GM19372 (cell line): ENCODE data around the gene ADGRD1.

ENCODE experiments used
- ATAC-seq: cut with Tn5 transposase; IDR thresholded peaks from one replicate; pipeline ENCODE4 v1.9.1; 2021; ENCODE audit warnings: mild to moderate bottlenecking, low read depth, moderate library complexity; ENCODE audit not compliant: unreplicated experiment

ADGRD1 gene

DNA sequence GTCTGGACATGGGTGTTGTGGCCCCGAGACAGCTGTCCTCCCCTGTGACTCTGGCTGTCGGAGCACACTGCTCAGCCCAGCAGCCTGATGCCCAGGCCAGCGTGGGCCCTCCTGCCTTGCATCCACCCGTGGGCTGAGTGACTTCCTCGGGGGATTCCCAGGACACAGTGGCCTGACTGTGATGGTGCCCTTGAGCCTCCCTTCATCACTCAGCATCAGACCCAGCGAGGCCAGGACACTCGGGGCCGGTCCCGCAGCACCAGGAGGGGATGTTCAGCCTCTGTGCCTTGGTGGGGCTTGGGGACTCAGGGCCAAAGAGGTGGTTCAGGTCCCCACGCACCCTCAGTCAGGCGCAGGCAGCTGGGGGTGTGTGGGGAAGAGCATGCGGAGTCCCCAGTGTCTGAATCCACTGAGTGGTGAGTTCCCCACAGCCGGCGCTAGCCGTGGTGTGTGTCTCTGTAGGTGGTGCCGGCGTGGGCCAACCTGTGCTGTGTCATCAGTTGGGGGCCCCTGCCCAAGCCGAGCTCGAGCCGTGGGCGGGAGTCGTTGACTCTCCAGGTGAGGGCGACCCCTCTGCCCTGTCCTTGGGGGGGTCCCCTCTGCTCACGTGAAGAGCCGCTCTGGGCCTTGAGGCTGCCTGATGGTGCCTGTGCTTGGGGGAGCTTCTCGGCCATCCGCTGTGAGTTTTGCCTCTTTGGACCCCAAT lies 185.8 kb downstream of the ADGRD1 start:
- no peak for ATAC-seq

DNA sequence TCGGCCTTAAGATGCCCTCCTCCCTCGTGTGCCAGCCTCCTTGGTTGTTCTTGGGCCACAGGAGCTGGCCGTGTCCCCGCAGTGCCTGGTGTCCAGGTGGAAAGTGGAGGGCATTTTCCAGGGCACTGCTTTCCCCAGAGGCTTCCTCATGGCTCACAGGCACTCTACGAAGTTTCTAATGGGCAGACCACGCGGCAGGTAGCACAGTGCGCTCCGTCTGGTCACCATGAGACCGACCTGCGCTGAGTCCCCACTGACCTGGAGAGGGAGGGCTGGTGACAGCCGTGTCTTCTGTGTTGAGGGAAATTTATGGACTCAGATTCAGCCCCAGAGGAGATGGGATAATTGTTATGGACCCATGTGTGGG lies 186.3 kb downstream of the ADGRD1 start:
- ATAC-seq = no peak

DNA sequence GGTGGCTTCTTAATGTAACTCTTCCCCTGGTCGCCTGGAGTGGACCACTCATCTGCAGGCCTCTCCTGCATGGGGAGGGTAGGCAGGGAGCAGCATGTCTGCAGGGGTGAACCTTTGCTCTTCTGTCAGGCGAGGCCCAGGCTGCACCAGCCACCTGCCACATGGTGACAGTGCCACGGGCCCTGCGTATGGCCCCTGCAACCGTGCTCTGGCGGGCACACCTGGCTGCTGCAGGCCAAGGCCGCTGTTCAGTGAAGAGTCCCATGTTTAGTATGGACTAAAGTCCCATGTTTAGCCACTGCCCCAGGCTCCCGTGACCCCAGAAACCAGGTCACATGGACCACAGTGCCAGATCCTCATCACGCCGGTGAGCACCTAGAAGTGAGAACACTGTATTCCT lies 187.0 kb downstream of the ADGRD1 start:
- ATAC-seq = no peak

DNA sequence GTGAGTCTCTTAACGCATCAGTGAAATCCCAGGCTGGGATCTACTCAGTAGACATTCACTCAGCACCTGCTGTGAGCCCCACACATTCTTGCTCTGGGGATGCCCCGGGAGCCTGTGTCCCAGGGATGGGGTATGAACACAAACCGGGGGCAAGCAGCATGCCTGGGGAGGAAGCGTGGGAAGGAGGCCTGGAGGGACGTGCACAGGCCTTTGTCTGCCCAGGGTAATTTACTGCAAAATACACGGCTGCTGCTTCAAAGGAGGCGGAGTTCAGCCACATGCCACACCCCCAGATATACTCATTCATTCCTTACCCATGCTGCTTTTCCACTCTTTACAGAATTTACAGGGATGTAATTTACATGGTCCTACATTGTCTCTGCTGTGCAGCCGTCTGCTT lies 187.8 kb downstream of the ADGRD1 start:
- ATAC-seq = no peak

DNA sequence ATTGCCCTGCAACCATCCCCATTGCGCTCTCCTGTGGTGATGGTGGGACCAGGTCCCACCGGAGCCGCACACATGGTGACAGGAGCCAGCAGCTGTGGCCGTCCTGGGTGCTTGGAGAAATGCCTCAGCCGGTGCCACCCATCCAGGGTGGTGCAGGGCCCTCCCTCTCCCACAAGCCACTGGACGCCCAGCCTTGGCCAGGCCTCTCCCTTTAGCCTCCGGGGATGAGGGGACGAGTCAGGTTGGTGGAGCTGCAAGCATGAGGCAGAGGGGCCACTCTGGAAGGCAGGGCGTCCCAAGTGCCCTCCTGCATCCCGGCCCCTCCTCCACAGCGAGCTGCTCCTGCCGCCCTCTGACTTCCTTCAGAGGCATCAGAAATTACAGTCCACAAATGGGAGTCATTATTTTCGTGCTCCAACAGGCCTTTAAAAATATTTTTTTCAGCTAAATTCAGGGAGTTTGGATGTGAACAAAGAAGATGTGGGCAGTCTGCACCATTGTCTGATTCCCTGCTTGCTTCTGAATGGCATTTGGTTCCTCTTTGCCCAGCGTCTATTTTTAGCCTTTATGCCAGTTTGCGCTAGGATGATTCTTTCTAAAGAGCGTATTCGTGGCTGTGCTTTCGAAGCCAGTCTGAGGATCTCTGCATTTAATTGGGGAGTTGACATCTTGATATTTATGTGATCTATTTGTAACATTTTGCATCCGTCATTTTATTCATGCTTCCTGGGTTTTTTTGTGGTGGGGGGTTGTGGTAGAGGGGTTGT lies 189.4 kb downstream of the ADGRD1 start:
- no peak for ATAC-seq

DNA sequence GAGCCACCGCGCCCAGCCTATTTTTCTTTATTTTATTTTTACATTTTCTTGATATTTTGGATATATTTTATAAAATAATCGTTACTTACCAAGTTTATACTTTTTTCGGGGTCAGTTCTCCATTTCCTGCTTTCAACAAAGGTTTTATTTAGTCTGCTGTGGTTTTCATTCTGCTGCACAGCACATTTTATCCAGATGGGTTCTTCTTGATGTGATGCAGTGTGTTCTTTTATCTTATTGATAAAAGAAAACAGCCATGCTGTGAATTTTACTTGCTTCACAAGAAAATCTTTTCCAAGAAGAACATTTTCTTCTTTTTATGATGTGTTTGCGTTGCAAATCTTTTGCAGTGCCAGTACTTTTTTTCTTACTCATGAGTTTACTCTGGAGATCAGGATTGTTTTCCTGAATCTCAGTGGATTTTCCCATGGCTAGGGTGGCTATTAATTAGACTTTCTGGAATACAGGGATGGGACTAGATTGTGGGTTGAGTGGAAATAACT lies 192.5 kb downstream of the ADGRD1 start:
- ATAC-seq = no peak

DNA sequence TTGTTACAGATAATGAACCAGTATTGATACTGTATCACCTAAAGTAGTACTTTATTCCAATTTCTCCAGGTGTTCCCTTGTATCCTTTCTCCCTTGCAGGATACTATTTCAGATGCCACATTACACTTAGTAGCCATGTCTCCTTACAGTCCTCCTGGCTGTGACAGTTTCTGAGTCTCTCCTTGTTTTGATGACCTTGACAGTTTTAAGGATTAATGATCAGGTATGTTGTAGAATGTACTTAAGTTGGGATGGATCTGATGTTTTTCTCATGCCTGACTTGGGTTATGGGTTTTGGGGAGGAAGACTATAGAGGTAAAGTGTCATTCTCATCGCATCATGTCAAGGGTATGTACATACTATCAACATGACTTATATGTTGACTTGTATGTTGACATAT lies 193.6 kb downstream of the ADGRD1 start:
- no peak for ATAC-seq

DNA sequence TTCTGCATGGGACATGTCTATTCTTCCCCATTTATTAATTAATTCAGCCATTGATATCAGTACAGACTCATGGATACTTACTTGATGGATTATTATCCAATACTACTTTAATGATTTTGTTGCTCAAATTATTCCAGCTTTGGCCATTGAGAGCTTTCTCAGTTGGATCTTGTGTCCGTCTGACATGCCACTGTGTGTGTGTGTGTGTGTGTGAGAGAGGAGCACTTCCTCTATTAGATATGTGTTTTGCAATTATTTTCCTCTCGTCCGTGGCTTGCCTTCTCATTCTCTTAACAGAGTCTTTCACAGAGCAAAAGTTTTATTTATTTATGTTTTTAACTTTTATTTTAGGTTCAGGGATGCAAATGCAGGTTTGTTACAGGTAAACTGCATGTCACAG lies 194.2 kb downstream of the ADGRD1 start:
- ATAC-seq = no peak

DNA sequence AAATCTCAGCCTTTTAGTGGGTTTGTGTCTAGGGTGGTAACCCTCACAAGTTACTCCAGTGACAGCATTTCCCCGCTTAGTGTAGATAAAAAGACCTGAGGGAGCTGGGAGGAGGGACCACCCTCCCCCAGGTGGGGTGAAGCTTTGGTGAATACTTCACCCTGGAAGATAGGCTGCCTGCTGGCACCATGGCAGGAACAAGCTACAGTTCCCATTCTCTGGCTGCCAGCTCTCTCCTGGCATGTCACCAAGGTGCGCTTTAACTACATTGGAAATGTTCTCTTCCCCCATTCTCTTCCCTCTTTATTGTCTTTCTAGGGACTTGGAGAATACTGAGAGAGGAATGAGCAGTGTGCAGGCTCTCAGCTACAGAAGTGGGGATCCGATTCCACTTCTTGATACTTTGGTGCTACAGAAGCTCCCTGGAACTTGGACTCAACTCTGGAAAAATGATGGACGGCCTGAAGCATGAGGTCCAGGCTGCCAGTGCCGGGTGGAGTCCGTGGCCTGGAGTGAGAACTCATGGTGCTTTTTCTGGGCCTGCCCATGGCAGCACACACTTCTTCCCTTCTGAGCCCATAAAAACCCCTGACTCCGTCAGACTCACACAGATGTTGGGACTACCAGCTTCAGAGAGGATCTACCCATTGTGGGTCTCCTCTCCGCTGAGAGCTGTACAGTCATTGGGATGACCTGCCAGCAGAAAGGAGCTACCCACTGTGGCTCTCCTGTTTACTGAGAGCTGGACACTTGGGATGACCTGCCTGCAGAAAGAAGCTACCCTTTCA lies 198.0 kb downstream of the ADGRD1 start:
- no peak for ATAC-seq

DNA sequence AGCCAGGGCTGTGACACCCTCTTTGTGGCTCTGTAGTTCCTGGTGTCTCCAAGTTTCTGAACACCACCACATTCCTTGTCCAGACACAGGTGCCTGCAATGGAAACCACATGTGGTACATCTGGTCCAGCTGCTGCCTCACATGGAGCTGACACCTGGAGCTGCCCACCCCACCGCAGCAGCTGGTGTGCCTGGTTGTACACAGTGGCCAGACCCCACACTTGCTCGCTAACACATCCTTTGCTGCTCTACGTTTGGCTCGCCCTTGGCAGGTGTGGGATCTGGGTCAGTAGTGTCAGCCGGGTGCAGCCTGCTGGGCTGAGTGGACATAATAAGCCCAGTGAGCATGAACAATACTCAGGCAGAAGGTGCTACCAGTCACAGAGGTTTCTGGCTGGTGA lies 198.9 kb downstream of the ADGRD1 start:
- ATAC-seq = no peak

DNA sequence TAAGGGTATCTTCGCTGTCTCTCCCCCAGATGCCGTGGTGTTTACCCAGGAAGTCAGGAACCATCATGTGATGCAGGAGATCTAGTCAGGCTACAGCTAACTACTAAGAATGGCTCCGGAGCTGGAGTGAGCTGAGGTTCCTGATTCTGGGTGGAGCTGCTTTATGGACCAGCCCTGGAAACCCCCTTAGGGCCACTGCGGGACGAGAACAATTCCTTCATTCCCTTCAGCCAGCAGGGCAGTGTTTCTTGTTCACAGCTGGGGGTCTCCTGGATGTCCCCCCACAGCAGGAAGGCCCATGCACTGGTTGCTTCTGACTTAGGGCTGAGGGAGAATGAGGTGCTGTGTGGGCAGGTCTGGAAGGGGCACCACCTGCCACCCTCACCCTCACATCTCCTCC lies 199.3 kb downstream of the ADGRD1 start:
- no peak for ATAC-seq

DNA sequence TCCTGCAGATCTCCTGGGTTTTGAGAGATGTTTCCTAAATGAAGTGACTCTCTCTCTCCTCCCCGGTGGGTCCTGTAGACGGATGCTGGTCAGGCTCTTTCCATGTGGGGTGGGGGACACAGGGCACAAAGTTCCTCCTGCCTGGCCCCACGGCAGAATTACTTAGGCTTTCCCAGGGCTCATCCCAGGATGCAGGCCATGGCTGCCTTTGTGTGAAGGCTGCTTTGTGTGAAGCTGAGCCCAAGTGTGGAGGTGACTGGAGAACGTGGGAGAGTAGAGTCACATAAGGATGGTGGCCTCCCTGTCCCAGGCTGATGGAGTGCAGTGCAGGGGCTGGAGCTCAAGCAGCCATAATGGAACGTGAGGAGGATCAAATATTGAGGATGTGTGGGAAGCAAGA lies 200.2 kb downstream of the ADGRD1 start:
- ATAC-seq = no peak

DNA sequence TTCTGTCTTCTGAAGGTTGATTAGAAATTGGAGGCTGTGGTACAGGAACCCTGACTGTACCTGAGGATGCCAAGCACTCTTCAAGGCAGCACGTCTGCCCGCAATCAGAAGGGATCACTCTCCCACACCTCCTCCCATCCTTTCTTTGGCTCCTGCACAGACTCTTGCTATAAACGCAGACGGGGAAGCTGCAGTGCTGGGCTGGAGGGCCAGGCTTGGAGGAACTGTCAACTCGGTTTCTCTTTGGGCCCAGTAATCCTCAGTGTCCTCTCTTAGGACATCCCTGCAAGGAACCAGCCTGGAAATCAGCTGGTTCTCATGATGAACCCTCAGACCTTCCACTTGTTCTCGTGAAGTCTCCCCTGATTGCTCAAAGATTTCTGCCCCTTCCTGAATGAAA lies 201.4 kb downstream of the ADGRD1 start:
- no peak for ATAC-seq

DNA sequence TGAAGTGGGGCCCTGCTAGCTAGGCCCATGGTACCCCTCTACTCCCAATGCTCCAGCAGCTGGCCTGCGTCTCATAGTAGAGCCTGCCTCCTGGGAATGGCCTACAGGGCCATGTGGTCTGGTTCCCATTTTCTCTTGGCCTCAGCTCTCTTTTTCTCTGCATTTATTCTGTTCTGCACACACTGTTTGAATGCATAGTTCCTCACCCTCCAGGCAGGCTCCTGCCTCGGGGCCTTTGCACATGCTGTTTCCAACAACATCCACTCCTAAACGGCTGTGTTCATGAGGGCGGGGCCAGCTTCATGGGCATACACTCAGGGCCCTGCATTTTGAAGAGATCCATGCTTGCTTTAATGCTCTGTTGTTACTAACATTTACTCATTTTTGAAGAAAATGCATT lies 204.0 kb downstream of the ADGRD1 start:
- ATAC-seq = no peak

DNA sequence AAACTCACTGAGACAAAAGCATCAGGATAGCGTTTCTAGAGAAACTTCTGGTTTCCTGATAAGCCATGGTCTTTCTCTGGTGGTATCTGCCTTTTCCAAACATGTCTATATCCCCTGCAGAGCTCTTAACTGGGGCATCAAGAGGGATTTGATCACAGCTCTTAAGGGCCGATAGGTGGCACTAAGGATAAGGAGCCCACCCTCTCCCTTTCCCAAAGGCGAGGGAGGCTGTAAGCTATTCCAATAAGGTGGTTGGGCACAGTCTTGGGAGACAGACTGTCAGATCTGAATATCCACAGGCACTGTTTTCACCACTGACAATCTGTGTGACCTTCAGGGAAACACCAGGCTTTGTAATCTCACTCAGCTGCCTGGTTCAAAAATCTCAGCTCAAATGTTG lies 206.0 kb downstream of the ADGRD1 start:
- ATAC-seq = no peak

DNA sequence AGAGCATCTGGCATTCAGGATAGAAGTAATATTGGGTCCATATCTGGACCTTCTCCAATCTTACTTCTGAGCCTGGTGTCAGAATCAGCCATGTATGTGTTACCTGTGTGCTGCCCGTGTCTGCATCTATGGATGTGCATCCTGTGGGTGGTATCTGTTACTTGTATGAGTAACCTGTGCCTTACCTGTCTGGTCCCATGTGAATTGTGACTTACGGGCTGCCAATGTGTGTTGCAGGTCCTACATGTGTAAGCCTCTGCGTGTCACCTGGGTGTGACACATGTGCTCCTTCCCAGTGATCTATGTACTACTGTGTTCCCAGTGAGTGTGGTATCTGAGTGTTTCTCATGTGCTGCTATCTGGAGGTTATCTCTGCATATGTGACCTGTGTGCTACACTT lies 208.4 kb downstream of the ADGRD1 start:
- no peak for ATAC-seq

DNA sequence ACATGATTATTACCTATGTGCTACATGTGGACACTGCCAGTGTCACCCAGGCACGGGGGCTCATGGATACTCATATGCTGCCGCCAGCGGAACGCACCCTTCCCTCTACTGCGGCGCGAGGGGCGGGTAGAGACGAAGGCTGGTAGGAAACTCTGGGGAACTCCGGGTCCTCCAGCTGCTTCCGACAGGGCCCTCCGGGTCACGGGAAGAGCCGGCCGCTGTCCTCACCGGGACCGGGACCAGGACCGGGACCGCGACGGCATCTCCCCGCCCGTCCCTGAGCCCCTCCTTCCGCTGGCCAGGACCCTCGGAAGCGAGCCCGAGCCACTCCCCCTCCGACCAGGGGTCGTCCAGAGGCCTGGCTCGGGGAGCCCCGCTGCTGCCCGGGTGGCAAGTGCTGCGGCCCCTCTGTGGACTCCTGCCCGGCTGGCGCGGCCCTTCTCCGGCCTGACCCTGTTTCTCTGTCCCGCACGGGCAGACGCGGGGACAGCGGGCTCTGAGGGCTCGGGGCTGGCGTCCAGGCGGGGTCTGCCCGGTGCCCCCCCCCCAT lies 209.6 kb downstream of the ADGRD1 start:
- no peak for ATAC-seq

DNA sequence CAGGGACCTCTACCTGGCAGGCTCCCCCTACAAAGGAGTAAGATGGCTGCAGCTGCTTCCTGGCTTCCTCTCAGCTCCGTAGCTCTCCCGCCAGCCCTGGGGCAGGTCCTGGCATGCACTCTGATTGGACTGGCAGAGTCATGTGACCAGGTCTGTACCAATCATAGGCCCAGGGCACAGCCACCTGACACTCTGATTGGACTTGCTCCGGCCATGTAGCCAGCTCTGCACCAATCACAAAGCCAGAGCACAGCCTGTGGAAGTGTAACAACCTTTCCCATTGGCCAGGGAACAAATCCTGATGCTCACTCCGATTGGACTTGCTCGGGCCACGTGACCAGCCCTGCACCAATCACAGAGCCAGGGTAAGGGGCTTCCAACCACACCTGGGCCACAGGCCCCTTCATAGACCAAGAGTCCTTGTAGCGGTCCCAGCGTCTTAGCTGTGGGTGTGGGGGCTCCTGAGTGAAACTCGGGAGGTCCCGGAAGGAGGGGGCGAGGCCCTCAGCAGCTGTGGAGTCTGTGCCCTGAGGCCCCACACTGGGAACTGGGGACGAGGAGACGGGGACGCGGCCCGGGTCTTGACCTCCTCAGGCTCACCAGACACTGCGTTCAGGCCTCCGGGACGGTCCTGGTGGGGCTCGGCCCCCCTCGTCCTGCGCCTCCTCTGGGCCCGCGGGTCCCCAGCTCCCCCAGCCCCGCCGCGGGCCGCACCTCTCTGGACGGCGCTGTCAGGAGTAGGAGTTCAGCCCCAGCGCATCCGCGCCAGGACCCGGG lies 210.6 kb downstream of the ADGRD1 start:
- ATAC-seq = no peak

DNA sequence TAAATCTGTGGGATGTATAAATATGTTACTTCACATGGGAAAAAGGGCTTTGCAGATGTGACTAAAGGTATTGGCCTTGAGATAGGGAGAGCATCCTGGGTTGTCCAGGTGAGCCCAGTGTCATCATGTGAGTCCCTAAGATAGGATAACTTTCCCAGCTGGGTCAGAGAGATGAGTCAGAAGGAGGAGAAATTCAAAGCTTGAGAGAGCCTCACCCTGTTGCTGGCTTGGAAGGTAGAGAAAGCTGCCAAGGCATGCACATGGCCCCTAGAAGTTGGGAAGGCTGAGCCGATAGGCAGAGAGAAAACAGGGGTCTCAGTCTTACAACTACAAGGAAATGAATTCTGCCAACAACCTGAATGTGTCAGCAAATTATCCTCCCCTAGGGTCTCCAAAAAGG lies 213.0 kb downstream of the ADGRD1 start:
- no peak for ATAC-seq

DNA sequence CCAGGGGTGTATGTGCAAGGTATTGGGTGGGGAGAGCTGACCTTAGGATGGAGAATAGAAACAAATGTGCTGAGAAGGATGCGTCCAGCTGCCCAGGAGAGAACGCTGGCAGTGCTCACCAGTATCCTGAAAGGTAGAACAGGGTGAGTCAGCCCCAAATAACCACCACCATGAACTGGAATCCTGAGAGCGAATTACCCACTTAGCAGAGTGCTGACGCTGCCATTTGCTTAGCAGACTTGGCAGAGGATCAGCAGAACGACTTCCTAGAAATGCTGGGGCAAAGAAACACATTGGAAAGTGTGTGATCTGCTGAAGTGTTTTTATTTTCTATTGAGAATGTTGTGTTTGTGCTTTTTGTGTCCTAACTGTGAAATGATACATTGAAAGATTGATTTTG lies 213.6 kb downstream of the ADGRD1 start:
- ATAC-seq = no peak
